Measurements from ENCODE around the gene CA5B.
"Not testable (repeated sequence)": the region's sequence is repeated elsewhere in the genome, so short reads cannot be mapped to it uniquely, and the experiment has no call there.

The CA5B gene

GRCh38 chrX:15815779-15816437, 77.8 kb downstream of the CA5B start:
- no peak for DNase-seq

- no peak for DNase-seq
Measured at GRCh38 chrX:15816438-15816809, 78.4 kb downstream of the CA5B start.

GRCh38 chrX:15816886-15817285, 78.8 kb downstream of the CA5B start:
- no peak for DNase-seq

GRCh38 chrX:15820106-15821073, 82.3 kb downstream of the CA5B start:
- DNase-seq, result no peak

GRCh38 chrX:15822922-15823321, 84.9 kb downstream of the CA5B start:
- no peak for DNase-seq

GRCh38 chrX:15825936-15826335, 87.9 kb downstream of the CA5B start:
- DNase-seq, result no peak

GRCh38 chrX:15829217-15829616, 91.1 kb downstream of the CA5B start:
- no peak for DNase-seq

- DNase-seq, result not testable (repeated sequence)
Measured at GRCh38 chrX:15831347-15831746, 93.3 kb downstream of the CA5B start.

- no peak for DNase-seq
Measured at GRCh38 chrX:15834053-15834452, 96.0 kb downstream of the CA5B start.

GRCh38 chrX:15834827-15835595, 96.9 kb downstream of the CA5B start:
- no peak for DNase-seq
